Measurements from ENCODE around the gene MSS51.

Gene MSS51

GRCh38 chr10:73433538-73433867 lies at the start of gene MSS51:
TSS of gene MSS51 (minus strand) at chr10:73433561. CDS start at chr10:73428284, 5,277 bp downstream.
- DNase-seq, result no peak

- DNase-seq, result no peak
Observed at GRCh38 chr10:73480158-73480557, 46.8 kb upstream of the MSS51 start.

GRCh38 chr10:73478636-73479035 lies 45.3 kb upstream of the MSS51 start:
- DNase-seq, result no peak

GRCh38 chr10:73471226-73471625 lies 37.9 kb upstream of the MSS51 start:
- no peak for DNase-seq

- no peak for DNase-seq
Observed at GRCh38 chr10:73469579-73469978, 36.2 kb upstream of the MSS51 start.

GRCh38 chr10:73467206-73467605 lies 33.8 kb upstream of the MSS51 start:
- no peak for DNase-seq

- no peak for DNase-seq
Observed at GRCh38 chr10:73465978-73466726, 32.8 kb upstream of the MSS51 start.

GRCh38 chr10:73460897-73461296 lies 27.5 kb upstream of the MSS51 start:
- DNase-seq, result no peak

- DNase-seq, result no peak
Observed at GRCh38 chr10:73459683-73460314, 26.4 kb upstream of the MSS51 start.

- DNase-seq, result no peak
Observed at GRCh38 chr10:73456187-73456890, 23.0 kb upstream of the MSS51 start.

GRCh38 chr10:73449113-73449512 lies 15.8 kb upstream of the MSS51 start:
- DNase-seq, result no peak

GRCh38 chr10:73448384-73448783 lies 15.0 kb upstream of the MSS51 start:
- no peak for DNase-seq

GRCh38 chr10:73446926-73447325 lies 13.6 kb upstream of the MSS51 start:
- DNase-seq, result no peak

GRCh38 chr10:73444457-73444856 lies 11.1 kb upstream of the MSS51 start:
- no peak for DNase-seq

GRCh38 chr10:73439605-73440312 lies 6.4 kb upstream of the MSS51 start:
- no peak for DNase-seq

GRCh38 chr10:73439055-73439454 lies 5.7 kb upstream of the MSS51 start:
- DNase-seq, result no peak

- no peak for DNase-seq
Observed at GRCh38 chr10:73432646-73433537, 469 bp downstream of the MSS51 start.

- no peak for DNase-seq
Observed at GRCh38 chr10:73426318-73426717, 7.0 kb downstream of the MSS51 start.

- no peak for DNase-seq
Observed at GRCh38 chr10:73424478-73424877, 8.9 kb downstream of the MSS51 start.

GRCh38 chr10:73423309-73423708 lies 10.1 kb downstream of the MSS51 start:
- DNase-seq, result no peak

- no peak for DNase-seq
Observed at GRCh38 chr10:73416571-73416970, 16.8 kb downstream of the MSS51 start.

GRCh38 chr10:73414230-73414945 lies 19.0 kb downstream of the MSS51 start:
- no peak for DNase-seq
